A549 (cell line): ENCODE measurements around the gene MYOF. TPM values are rescaled to one million over a fixed set of nuclear protein-coding genes. Genes with fewer than 3 reads are reported as not detected.

ENCODE experiments used
- ATAC-seq, 2 experiments: fragments of 200-7000 bp in 1 of 2; fragments of >200 bp in 1 of 2; cut with Nextera tagmentation in 1 of 2; cut with Tn5 transposase in 1 of 2; 3 replicates each; pipeline versions ENCODE4 v1.8.0 to v1.9.1; 2018 to 2020; ENCODE audit warnings: mild to moderate bottlenecking in 1 of 2, moderate library complexity in 1 of 2
- CTCF ChIA-PET: fragments of 300-600 bp; sonication (Branson Sonifier 250); formaldehyde crosslinking; extraction: SDS; loops from one replicate; lab custom pipeline; 2021; ENCODE audit warnings: antibody characterized with exemption, inconsistent platforms; lab: Yijun Ruan, JAX
- POLR2A ChIA-PET: fragments of 350-600 bp; formaldehyde crosslinking; extraction: SDS; loops from one replicate; lab custom pipeline; 2021; ENCODE audit warnings: antibody characterized with exemption, inconsistent platforms; lab: Yijun Ruan, JAX
- DNase-seq, 2 experiments: peaks; one replicate each; pipeline versions ENCODE4 v3.0.0 to v3.0.0-alpha.2; 2011 to 2016; ENCODE audit warnings: low read depth in 1 of 2, low spot score in 1 of 2
- FAIRE-seq: peaks from 2 replicates; lab custom pipeline; 2011; peaks lifted over from hg19 to GRCh38; lab: Jason Lieb, UNC
- H3K27ac ChIP-seq, 2 experiments: fragments of >200 bp; sonication (Bioruptor Twin); formaldehyde crosslinking; 3 replicates each; pipeline ENCODE4 v1.5.1; 2016 to 2017
- H3K4me1 ChIP-seq: fragments of >200 bp; sonication (Bioruptor Twin); formaldehyde crosslinking; 3 replicates; pipeline ENCODE4 v1.6.1; 2016
- H3K4me2 ChIP-seq: fragments of >200 bp; sonication (Bioruptor Twin); formaldehyde crosslinking; 3 replicates; pipeline ENCODE4 v1.6.1; 2016
- H3K4me3 ChIP-seq: fragments of >200 bp; sonication (Bioruptor Twin); formaldehyde crosslinking; 3 replicates; pipeline ENCODE4 v1.5.1; 2016
- H3K9me3 ChIP-seq: fragments of >200 bp; sonication (Bioruptor Twin); formaldehyde crosslinking; 3 replicates; pipeline ENCODE4 v1.6.1; 2016
- CHD4 ChIP-seq: fragments of 200-600 bp; sonication (generic); IDR thresholded peaks from 2 replicates; pipeline ENCODE4 v1.6.1; 2016; ENCODE audit warnings: antibody characterized with exemption, mild to moderate bottlenecking, borderline replicate concordance
- FOSL2 ChIP-seq, 2 experiments: fragments of 450-650 bp in 1 of 2; fragments of >200 bp in 1 of 2; sonication (Bioruptor Twin) in 1 of 2; formaldehyde crosslinking; IDR thresholded peaks; 2 replicates each; pipeline versions ENCODE4 v1.5.0 to v1.6.1; 2016 to 2020; ENCODE audit warnings: mild to moderate bottlenecking in 1 of 2, moderate library complexity in 1 of 2
- GATA3 ChIP-seq: IDR thresholded peaks from 2 replicates; pipeline ENCODE4 v1.6.1; 2012; ENCODE audit warnings: borderline replicate concordance
- HEYL ChIP-seq: fragments of 250-450 bp; sonication (Bioruptor Pico); IDR thresholded peaks from 2 replicates; pipeline ENCODE4 v1.8.0; 2021; ENCODE audit warnings: mild to moderate bottlenecking, moderate library complexity
- HMGXB4 ChIP-seq: fragments of 250-450 bp; sonication (Bioruptor Pico); IDR thresholded peaks from 2 replicates; pipeline ENCODE4 v1.5.0; 2021; ENCODE audit warnings: mild to moderate bottlenecking, moderate library complexity, borderline replicate concordance
- HOXB13 ChIP-seq: fragments of 250-450 bp; sonication (Bioruptor Pico); IDR thresholded peaks from 2 replicates; pipeline ENCODE4 v1.5.0; 2020; ENCODE audit warnings: low read depth, mild to moderate bottlenecking, moderate library complexity
- JUNB ChIP-seq: fragments of >200 bp; sonication (Bioruptor Twin); formaldehyde crosslinking; IDR thresholded peaks from 2 replicates; pipeline ENCODE4 v1.6.1; 2016
- KDM1A ChIP-seq: fragments of 200-600 bp; sonication (generic); IDR thresholded peaks from 2 replicates; pipeline ENCODE4 v1.6.1; 2016; ENCODE audit warnings: low read depth, mild to moderate bottlenecking
- KDM5A ChIP-seq: fragments of 200-600 bp; sonication (generic); IDR thresholded peaks from 2 replicates; pipeline ENCODE4 v1.6.1; 2016; ENCODE audit warnings: antibody characterized with exemption, mild to moderate bottlenecking
- MAFK ChIP-seq: fragments of 450-650 bp; IDR thresholded peaks from 2 replicates; pipeline ENCODE4 v1.6.1; 2014; ENCODE audit not compliant: partially characterized antibody
- MAX ChIP-seq: IDR thresholded peaks from 2 replicates; pipeline ENCODE4 v1.6.1; 2012
- MYC ChIP-seq: IDR thresholded peaks from 2 replicates; pipeline ENCODE4 v1.6.1; 2012; ENCODE audit warnings: mild to moderate bottlenecking, inconsistent platforms, low read length, improper control_type of control experiment, borderline replicate concordance
- NPAS2 ChIP-seq: fragments of 250-450 bp; sonication (Bioruptor Pico); IDR thresholded peaks from 2 replicates; pipeline ENCODE4 v1.8.0; 2022; ENCODE audit warnings: mild to moderate bottlenecking, moderate library complexity, borderline replicate concordance
- PBX3 ChIP-seq: IDR thresholded peaks from 2 replicates; pipeline ENCODE4 v1.6.1; 2012
- PHF8 ChIP-seq: fragments of 200-600 bp; sonication (generic); IDR thresholded peaks from 2 replicates; pipeline ENCODE4 v1.6.1; 2016; ENCODE audit warnings: low read depth, mild to moderate bottlenecking, antibody characterized with exemption, moderate library complexity, borderline replicate concordance
- POLR2A ChIP-seq: IDR thresholded peaks from 2 replicates; pipeline ENCODE4 v1.6.1; 2012; ENCODE audit warnings: mild to moderate bottlenecking, low read length
- POLR2AphosphoS2 ChIP-seq: conservative IDR thresholded peaks from 2 replicates; pipeline ENCODE4 v1.6.1; 2012; ENCODE audit warnings: low read length, improper control_type of control experiment, inconsistent platforms
- RCOR1 ChIP-seq: fragments of 150-350 bp; IDR thresholded peaks from 2 replicates; pipeline ENCODE4 v1.6.1; 2014; ENCODE audit warnings: antibody characterized with exemption, low read length, low read depth
- RFX5 ChIP-seq: fragments of 450-650 bp; IDR thresholded peaks from 2 replicates; pipeline ENCODE4 v1.7.1; 2014; ENCODE audit warnings: antibody characterized with exemption, mild to moderate bottlenecking, moderate library complexity
- RNF2 ChIP-seq: fragments of 200-600 bp; sonication (generic); IDR thresholded peaks from 2 replicates; pipeline ENCODE4 v1.6.1; 2016; ENCODE audit warnings: low read depth, mild to moderate bottlenecking, antibody characterized with exemption, moderate library complexity, borderline replicate concordance
- SMC3 ChIP-seq: fragments of >200 bp; sonication (Bioruptor Twin); formaldehyde crosslinking; IDR thresholded peaks from 3 replicates; pipeline ENCODE4 v1.6.1; 2018; ENCODE audit warnings: inconsistent platforms
- TFCP2L1 ChIP-seq: fragments of 250-450 bp; sonication (Bioruptor Pico); IDR thresholded peaks from 2 replicates; pipeline ENCODE4 v1.5.0; 2021; ENCODE audit warnings: mild to moderate bottlenecking
- TP53 ChIP-seq: fragments of 250-450 bp; sonication (Bioruptor Pico); IDR thresholded peaks from 2 replicates; pipeline ENCODE4 v1.5.0; 2021; ENCODE audit warnings: mild to moderate bottlenecking, moderate library complexity
- ZC3H11A ChIP-seq: fragments of 450-650 bp; IDR thresholded peaks from 2 replicates; pipeline ENCODE4 v1.6.1; 2014; ENCODE audit warnings: antibody characterized with exemption, mild to moderate bottlenecking
- ZFP36 ChIP-seq: fragments of 450-650 bp; IDR thresholded peaks from 2 replicates; pipeline ENCODE4 v1.6.1; 2014; ENCODE audit warnings: borderline replicate concordance; ENCODE audit not compliant: partially characterized antibody
- ZNF302 ChIP-seq: fragments of 250-450 bp; sonication (Bioruptor Pico); IDR thresholded peaks from 2 replicates; pipeline ENCODE4 v1.9.0; 2021; ENCODE audit warnings: inconsistent platforms, mild to moderate bottlenecking, moderate library complexity
- WGBS: methylation state at CpG from one replicate; pipeline ENCODE4 v1.1.6; 2017; ENCODE audit errors: missing lambda C conversion rate; 5-methylcytosine and 5-hydroxymethylcytosine counted together
- polyA plus RNA-seq, 4 experiments: library from polyadenylated mRNA; depleted of rRNA in 3 of 4; stranded (reverse); fragments of >200 nt; fragmentation: RNase III in 1 of 4; extraction: RNeasy Plus Mini Kit Qiagen cat#74134 plus additional on column Dnase treatment in 1 of 4; gene quantifications; 2 replicates in 3 of 4; 3 replicates in 1 of 4; pipeline ENCODE4 v1.2.3, GENCODE V29; 2011 to 2017

Gene MYOF
- polyA plus RNA-seq, 2 of the 4 experiments (the other 2 are of a cell fraction) = 190 to 265 TPM

DNA sequence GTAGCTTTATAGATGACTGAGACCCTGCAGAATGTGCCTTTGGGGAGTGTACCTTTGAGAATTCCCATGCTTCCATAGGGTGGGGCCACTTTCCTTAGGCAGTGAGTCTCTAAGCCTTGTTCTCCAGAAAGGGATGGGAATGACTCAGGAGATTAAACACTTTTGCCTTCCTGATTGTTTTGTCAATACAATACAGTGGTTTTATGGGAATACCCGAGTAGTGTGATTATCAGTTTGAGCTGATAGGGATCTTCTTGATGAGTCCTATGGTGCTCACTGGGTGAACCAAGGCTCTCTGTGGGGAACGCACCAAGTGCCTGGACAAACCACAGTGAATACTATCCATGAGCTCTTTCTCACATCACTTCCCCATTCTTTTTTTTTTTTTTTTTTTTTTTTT, 6.3 kb downstream of the MYOF start (continued):
- TF ChIP-seq MAX = peak; percentile 88
- peak; percentile 94 for TF ChIP-seq JUNB
- no peak for TF ChIP-seq KDM1A
- TF ChIP-seq SMC3 = peak; percentile 34; the same call in 2 of the 3 replicates
- peak; percentile 79 for TF ChIP-seq FOSL2 (IDR thresholded peaks at IDR 0.05)
- TF ChIP-seq FOSL2 (CRISPR knock-in tag; IDR thresholded peaks at IDR 0.05) = peak; percentile 95
- TF ChIP-seq HEYL (CRISPR knock-in tag) = no peak

DNA sequence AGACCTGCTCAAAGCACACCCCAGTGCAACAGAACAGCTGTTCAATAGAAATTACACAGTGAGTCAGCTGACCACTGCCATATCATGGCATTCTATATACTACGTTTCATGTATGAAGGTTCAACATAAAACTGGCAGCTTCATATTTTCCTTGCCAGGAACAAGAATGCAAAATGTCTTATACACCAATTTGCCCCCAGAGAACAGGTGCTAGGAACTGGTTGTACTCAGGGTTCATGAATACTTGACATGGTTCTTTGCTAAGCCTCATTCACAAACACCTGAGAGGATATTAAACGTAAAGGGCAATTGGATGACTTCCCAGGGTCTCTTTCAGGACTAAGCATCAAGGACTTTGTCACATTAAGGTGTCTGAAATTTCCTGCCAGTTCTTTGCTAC, 6.9 kb downstream of the MYOF start:
- DNase-seq (no peak), ATAC-seq (no peak), FAIRE-seq (no peak)
- ChIA-PET POLR2A (interaction anchor here (0.8 to 2.2 kb wide), 6 partner anchors 10 to 91 kb away, joined by 3 to 52 read pairs (median 12); no protein-coding TSS in a partner anchor), CTCF (interaction anchor here (0.7 to 41.4 kb wide), 6 partner anchors 13 to 395 kb away, joined by 3 to 924 read pairs (median 8); no protein-coding TSS in a partner anchor)
- peak overlapping the region; percentile 70 for H3K4me2 ChIP-seq
- peak overlapping the region; percentile 92 to 93 for H3K27ac ChIP-seq
- H3K4me3 ChIP-seq = peak overlapping the region; percentile 0; the same call in 1 of the 3 replicates
- H3K9me3 ChIP-seq = peaks cover 4% of the 10 kb centered on the region; the same call in 1 of the 3 replicates
- H3K4me1 ChIP-seq = peaks cover 92% of the 10 kb centered on the region
- TF ChIP-seq ZNF302 = 0 out of 2 replicates have a peak, but pooled peaks have one; percentile 48
- no peak for TF ChIP-seq POLR2A
- no peak for TF ChIP-seq TP53 (CRISPR knock-in tag)
- no peak for TF ChIP-seq RFX5
- no peak for TF ChIP-seq MAFK
- no peak for TF ChIP-seq POLR2AphosphoS2
- no peak for TF ChIP-seq CHD4
- TF ChIP-seq JUNB = no peak
- no peak for TF ChIP-seq ZC3H11A
- TF ChIP-seq RNF2 = no peak
- TF ChIP-seq RCOR1 = no peak
- TF ChIP-seq GATA3 = no peak
- TF ChIP-seq HEYL (CRISPR knock-in tag) = 0 out of 2 replicates have a peak, but pooled peaks have one; percentile 54
- 35% methylated on average over 2 of the region's 2 CpGs for WGBS

- ChIA-PET CTCF (interaction anchor here (1.0 to 41.4 kb wide), 6 partner anchors 8 to 92 kb away, joined by 3 to 924 read pairs (median 28); partner anchors contain the start of gene MYOF), POLR2A (interaction anchor here (0.7 to 1.6 kb wide), 3 partner anchors 8 to 37 kb away, joined by 3 to 5 read pairs (median 3); partner anchors contain the start of gene MYOF)
- H3K4me1 ChIP-seq = peaks cover 96% of the 10 kb centered on the region
- DNase-seq = no peak
- FAIRE-seq = no peak
- H3K4me2 ChIP-seq = peak overlapping the region; percentile 70
- peaks cover 7% of the 10 kb centered on the region; the same call in 1 of the 3 replicates for H3K9me3 ChIP-seq
- peak overlapping the region; percentile 92 to 93 for H3K27ac ChIP-seq
- no peak for ATAC-seq
- no peak overlapping the region for H3K4me3 ChIP-seq
- 68% methylated on average over 7 of the region's 7 CpGs for WGBS
- TF ChIP-seq HEYL (CRISPR knock-in tag) (0 out of 2 replicates have a peak, but pooled peaks have one; percentile 21), PBX3 (no peak)
Measured at GRCh38 chr10:93473804-93474472, 8.2 kb downstream of the MYOF start.

DNA sequence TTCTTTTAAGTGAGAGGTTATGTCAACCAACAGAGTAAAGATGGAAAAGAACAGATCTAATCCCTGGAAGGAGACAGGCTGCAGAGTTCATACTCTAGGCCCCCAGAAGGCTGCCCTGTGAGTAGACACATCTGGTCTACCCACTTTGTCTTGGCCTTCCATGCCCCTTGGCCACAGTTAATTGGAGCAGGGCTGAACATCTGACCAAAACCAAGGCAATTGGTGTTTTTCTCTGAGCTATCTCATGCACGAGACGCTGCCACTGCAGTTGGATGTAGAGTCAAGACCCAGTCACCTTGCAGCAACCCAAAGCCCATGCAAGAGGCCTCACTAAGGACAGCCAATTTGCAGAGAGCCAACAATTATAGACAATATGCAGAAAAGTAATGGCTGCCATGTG, 9.0 kb downstream of the MYOF start:
- ATAC-seq (no peak), DNase-seq (no peak), FAIRE-seq (no peak)
- peaks cover 96% of the 10 kb centered on the region for H3K4me1 ChIP-seq
- H3K9me3 ChIP-seq = peaks cover 7% of the 10 kb centered on the region; the same call in 1 of the 3 replicates
- ChIA-PET POLR2A (interaction anchor here (1.3 kb wide), 1 partner anchor 9 kb away, joined by 5 read pairs; the partner anchor contains the start of gene MYOF), CTCF (interaction anchor here (1.0 to 41.4 kb wide), 7 partner anchors 9 to 91 kb away, joined by 3 to 924 read pairs (median 11); partner anchors contain the start of gene MYOF)
- H3K27ac ChIP-seq = peak overlapping the region; percentile 92 to 93
- WGBS = 97% methylated on average over 2 of the region's 2 CpGs
- no peak overlapping the region for H3K4me3 ChIP-seq
- H3K4me2 ChIP-seq = peak overlapping the region; percentile 70
- TF ChIP-seq SMC3 (no peak), ZFP36 (no peak), TP53 (CRISPR knock-in tag) (no peak), TFCP2L1 (no peak), NPAS2 (CRISPR knock-in tag) (no peak), FOSL2 (IDR thresholded peaks at IDR 0.05) (no peak), FOSL2 (CRISPR knock-in tag; IDR thresholded peaks at IDR 0.05) (no peak), ZNF302 (no peak), KDM5A (no peak), HOXB13 (no peak), HMGXB4 (no peak), ZC3H11A (no peak), MYC (no peak), RFX5 (no peak), PHF8 (no peak)
